A549 treated with GW870086 at 1 μM for 4 hours (cell line): ENCODE results near the gene KRT20. TPM values are rescaled to one million over a fixed set of nuclear protein-coding genes. Genes with fewer than 3 reads are reported as not detected.

Experiments
- total RNA-seq: library from RNA; stranded (reverse); fragments of 200-300 nt; extraction: Qiagen RNA extraction; gene quantifications from 5 replicates; pipeline ENCODE4 v1.2.3, GENCODE V29; 2022; ENCODE audit warnings: low read depth

The KRT20 gene, protein sequence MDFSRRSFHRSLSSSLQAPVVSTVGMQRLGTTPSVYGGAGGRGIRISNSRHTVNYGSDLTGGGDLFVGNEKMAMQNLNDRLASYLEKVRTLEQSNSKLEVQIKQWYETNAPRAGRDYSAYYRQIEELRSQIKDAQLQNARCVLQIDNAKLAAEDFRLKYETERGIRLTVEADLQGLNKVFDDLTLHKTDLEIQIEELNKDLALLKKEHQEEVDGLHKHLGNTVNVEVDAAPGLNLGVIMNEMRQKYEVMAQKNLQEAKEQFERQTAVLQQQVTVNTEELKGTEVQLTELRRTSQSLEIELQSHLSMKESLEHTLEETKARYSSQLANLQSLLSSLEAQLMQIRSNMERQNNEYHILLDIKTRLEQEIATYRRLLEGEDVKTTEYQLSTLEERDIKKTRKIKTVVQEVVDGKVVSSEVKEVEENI
- total RNA-seq: 0.10 to 0.53 TPM (median 0.27 TPM) in 5 replicates

DNA sequence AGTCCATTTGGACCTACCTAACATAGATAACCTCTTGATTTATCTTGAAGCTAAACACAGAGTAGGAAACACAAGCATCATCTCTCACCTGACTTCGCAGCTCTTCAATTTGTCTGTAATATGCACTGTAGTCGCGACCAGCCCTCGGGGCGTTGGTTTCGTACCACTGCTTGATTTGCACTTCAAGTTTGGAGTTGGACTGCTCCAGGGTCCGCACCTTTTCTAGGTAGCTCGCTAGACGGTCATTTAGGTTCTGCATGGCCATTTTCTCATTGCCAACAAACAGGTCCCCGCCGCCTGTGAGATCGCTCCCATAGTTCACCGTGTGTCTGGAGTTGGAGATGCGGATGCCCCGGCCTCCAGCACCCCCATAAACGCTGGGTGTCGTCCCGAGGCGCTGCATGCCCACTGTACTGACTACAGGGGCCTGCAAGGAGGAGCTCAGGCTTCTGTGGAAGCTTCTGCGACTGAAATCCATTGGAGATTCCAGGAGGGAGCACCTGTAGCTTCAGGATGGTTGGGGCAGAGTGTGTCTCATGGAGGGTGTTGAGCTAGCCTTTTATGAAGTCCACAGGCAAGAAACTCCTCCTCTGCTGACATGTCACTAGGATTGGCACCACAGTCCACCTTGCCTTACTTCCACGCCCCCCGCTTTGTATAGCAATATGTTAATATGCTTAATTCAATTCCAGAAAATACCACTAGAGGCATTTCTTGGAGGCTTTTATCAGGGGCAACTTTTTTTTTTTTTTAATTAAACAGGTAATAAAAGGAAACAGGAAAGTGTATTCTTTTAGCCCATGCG is at the start of gene KRT20:
Gene KRT20, minus strand, starts transcription at position 535 of the 805 bp plus-strand sequence. Its CDS starts 57 bp downstream, at position 478.

DNA sequence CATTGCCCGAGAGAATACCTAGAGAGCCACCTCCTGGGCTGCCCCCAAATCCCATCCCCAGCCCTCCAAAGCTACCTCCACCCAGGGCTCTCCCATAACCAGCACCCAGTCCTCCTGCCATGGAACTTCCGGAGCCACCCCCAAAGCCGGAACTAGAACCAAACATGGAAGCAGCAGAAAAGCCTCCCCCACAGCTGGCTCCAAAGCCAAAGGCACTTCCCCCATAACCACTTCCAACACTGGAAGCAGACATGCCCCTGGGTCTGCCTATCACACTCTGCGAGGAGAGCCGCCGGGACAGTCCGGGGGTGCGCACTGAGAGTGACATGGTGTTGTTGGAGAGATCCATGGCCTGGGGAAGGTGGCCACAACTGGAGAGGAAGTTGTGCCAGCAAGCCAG is 18.2 kb downstream of the KRT20 start, which contains the start of gene KRT12:
Gene KRT12, minus strand, starts transcription at position 386 of the 400 bp plus-strand sequence. Its CDS starts 37 bp downstream, at position 349.

Other genes with a start within 250 kb of the KRT20 start
- 100 to 115 TPM (median 110 TPM) in 5 replicates for gene SMARCE1, start 237.4 kb downstream of the KRT20 start, total RNA-seq
- 0.19 to 0.52 TPM (median 0.44 TPM) in 4 of 5 replicates, not detected in the other for gene KRT222, start 220.1 kb downstream of the KRT20 start, total RNA-seq
- gene KRT24, start 181.5 kb downstream of the KRT20 start, total RNA-seq: not detected in 5 replicates
- gene KRT25, start 129.9 kb downstream of the KRT20 start, total RNA-seq: not detected in 5 replicates
- gene KRT26, start 113.0 kb downstream of the KRT20 start, total RNA-seq: not detected in 5 replicates
- gene KRT27, start 102.7 kb downstream of the KRT20 start, total RNA-seq: not detected in 5 replicates
- not detected in 5 replicates for gene KRT28, start 85.3 kb downstream of the KRT20 start, total RNA-seq
- 93.1 to 121 TPM (median 103 TPM) in 5 replicates for gene KRT10, start 62.6 kb downstream of the KRT20 start, total RNA-seq
- gene KRT12, start 18.0 kb downstream of the KRT20 start, total RNA-seq: not detected in 5 replicates
- gene KRT23, start 52.4 kb upstream of the KRT20 start, total RNA-seq: 0.14 to 0.19 TPM in 2 of 5 replicates, not detected in the others
- not detected in 5 replicates for gene KRT39, start 81.7 kb upstream of the KRT20 start, total RNA-seq
- not detected in 5 replicates for gene KRT40, start 99.1 kb upstream of the KRT20 start, total RNA-seq
- gene KRTAP3-3, start 108.9 kb upstream of the KRT20 start, total RNA-seq: not detected in 5 replicates
- gene KRTAP3-2, start 114.7 kb upstream of the KRT20 start, total RNA-seq: 0.28 to 0.34 TPM (median 0.31 TPM) in 3 of 5 replicates, not detected in the others
- not detected in 5 replicates for gene KRTAP3-1, start 123.9 kb upstream of the KRT20 start, total RNA-seq
- not detected in 5 replicates for gene KRTAP1-5, start 142.0 kb upstream of the KRT20 start, total RNA-seq
- not detected in 5 replicates for gene KRTAP1-4, start 145.0 kb upstream of the KRT20 start, total RNA-seq
- gene KRTAP1-3, start 149.6 kb upstream of the KRT20 start, total RNA-seq: 0.15 TPM in 1 of 5 replicates, not detected in the others
- gene KRTAP1-1, start 156.2 kb upstream of the KRT20 start, total RNA-seq: not detected in 5 replicates
- gene KRTAP2-1, start 162.1 kb upstream of the KRT20 start, total RNA-seq: not detected in 5 replicates
- not detected in 5 replicates for gene KRTAP2-2, start 170.0 kb upstream of the KRT20 start, total RNA-seq
- not detected in 5 replicates for gene KRTAP2-3, start 174.9 kb upstream of the KRT20 start, total RNA-seq
- gene KRTAP2-4, start 180.6 kb upstream of the KRT20 start, total RNA-seq: not detected in 5 replicates
- not detected in 5 replicates for gene KRTAP4-7, start 198.9 kb upstream of the KRT20 start, total RNA-seq
- gene KRTAP4-8, start 212.9 kb upstream of the KRT20 start, total RNA-seq: not detected in 5 replicates
- not detected in 5 replicates for gene KRTAP4-16, start 217.0 kb upstream of the KRT20 start, total RNA-seq
- gene KRTAP4-9, start 220.1 kb upstream of the KRT20 start, total RNA-seq: not detected in 5 replicates
- not detected in 5 replicates for gene KRTAP4-11, start 233.1 kb upstream of the KRT20 start, total RNA-seq
- not detected in 5 replicates for gene KRTAP4-12, start 238.9 kb upstream of the KRT20 start, total RNA-seq